ENCODE measurements around the gene KANK4.

KANK4 gene

DNA sequence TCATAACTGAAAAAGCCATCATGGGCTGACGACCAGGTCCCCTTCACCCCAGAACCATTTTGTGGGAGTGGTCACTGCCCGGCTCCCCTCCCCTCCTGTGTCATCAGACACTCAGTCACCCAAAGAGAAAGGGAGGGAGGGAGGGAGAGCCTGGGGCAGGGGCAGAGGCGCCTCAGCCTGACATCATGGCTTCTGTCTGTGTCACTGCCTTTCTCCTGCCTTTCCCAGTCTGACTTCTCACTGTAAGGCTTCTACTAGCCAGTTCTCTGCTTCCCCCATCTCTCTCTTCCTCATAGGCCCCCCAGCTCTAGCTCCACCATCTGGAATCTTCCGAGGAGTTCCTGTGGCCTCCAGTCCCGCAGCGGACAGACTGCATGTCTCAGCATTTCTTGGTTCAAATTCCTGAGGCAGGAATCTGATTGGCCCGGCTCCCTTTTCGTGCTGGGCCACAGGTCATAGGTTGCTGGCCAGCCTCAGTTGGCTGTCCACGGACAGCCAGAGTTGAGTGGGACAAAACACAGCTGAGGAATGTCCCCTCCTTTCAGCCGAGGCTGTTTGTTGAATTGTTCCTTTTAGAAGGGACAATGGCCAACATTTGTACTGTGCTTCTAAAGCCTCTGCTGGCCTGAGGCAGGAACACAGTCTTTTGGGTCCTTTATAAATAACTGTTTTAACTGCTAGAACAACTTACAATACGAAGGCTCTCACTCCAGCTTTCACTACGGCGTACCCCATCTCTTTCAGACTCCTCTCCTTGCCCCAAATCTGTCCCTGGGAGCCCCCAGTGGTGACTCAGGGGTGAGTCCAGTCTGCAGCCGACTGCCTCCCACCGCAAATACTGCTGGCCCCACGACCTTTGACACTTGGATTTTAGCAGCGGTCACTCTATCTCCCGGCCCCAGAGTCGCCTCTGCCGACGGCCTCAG lies 18.7 kb upstream of the KANK4 start:
- in situ Hi-C loops (cut with HindIII; ENCODE audit: low sequenced_read_pairs) = no loop called here

DNA sequence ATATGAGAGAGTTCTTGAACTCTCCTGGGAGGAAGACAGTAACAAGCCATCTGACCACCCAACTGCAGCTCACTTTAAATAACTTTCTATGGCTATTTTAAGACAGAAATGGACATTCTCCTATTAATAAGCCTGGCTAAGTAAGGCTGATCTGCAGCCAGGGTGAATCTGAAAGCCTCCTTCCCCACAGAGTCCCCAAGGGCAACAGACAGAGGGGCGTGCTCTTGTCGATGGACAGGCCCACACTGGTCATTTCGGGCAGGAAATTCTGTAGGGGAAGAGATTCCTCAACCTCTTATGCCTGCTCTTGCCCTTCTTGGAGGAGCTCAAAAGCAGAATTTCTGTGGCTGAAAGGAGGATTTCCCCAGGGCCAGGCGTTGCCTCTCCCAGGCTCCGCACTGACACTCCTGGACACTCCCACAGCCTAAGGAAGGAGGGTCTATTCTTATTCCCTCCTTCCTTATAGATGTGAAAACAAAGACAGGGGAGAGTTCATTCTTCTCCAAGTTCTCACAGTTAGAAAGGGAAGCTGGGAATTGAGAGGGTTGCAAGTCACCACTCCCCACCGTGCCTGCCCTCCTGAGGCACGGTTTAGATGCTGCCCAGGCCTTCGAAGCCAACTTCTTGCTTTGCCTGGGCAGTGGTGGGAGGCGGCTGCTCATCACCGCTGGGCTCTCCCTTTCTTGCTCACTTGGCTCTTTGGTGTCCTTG lies 17.9 kb upstream of the KANK4 start:
- in situ Hi-C loops (cut with HindIII; ENCODE audit: low sequenced_read_pairs) = no loop called here

DNA sequence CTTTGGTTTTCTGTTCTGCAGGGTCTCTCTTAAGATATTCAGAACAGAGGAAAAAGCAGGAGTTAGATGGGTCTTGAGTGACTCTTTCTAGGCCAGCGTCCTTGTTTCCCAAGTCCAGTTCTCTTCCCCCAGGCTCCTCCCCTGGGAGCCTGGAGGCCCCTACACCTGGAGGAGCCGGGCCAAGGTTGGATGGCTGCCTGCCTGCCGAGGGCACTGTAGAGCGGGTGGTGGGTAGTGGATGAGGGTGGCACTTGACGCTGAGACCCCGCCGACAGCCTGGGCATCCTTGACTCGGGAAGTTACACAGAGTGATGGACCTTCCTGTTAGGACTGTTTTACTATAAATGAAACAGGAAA lies 17.4 kb upstream of the KANK4 start:
- in situ Hi-C loops (cut with HindIII; ENCODE audit: low sequenced_read_pairs) = no loop called here

DNA sequence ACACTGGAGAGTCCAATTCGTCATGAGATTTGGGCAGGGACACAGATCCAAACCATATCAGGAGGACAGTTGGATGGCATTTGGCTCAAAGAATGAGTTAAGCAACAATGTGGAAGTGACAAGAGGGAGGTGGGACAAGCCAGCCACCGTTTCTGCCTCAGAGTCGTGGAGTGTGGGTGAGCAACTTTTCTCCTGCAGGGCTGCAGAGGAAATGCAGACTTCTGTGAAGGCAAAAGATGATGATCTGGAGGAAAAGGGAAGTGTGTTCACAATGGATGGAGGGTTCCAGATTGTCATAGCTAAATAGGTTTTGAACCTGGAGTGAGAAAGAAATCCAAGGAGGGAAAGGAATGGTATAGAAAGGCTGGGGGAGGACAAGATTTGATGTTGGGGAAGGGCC lies 16.4 kb upstream of the KANK4 start:
- in situ Hi-C loops (cut with HindIII; ENCODE audit: low sequenced_read_pairs) = no loop called here

DNA sequence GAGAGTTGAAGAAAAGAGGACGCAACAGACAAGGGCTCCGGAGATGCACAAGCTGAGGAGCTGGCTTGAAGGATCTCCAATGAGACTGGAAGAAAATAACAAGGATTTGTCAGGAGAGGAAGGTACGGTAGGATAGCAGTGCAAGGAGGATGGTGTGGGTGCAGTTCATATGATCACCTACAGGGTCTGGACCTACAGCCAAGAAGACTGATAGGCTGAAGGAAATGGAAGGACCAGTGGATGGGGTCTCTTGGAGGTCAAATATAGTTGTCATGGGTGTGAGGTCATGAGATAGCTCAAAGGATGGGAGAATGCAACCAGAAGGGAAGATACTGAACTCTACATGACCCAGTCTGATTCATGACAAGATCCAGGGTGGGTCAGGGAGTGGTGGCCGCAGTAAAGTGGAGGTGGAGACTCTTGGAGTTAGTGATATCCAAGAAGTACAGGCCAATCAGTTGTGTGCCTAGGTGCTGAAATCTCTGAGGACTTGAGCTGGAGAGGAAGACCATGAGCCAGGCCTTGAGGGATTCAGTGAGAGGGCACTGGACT lies 15.3 kb upstream of the KANK4 start:
- in situ Hi-C loops (cut with HindIII; ENCODE audit: low sequenced_read_pairs) = no loop called here

DNA sequence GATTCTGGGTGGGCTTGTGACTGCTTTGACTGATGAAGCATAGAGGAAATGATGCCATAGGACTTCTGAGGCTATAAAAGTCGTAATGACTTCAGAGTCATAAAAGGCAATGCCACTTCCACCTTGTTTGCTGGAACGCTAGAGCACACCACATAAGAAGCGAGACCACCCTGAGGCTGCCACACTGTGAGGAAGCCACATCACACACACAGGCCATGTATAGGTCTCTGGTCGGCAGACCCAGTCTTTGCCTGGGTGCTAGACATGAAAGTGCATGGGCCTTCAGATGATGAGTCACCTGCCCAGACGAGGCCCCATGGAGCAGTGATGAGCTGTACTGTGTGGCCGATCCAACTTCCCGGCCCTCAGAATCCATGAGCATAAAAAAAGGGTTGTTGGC lies 14.2 kb upstream of the KANK4 start:
- in situ Hi-C loops (cut with HindIII; ENCODE audit: low sequenced_read_pairs) = no loop called here

DNA sequence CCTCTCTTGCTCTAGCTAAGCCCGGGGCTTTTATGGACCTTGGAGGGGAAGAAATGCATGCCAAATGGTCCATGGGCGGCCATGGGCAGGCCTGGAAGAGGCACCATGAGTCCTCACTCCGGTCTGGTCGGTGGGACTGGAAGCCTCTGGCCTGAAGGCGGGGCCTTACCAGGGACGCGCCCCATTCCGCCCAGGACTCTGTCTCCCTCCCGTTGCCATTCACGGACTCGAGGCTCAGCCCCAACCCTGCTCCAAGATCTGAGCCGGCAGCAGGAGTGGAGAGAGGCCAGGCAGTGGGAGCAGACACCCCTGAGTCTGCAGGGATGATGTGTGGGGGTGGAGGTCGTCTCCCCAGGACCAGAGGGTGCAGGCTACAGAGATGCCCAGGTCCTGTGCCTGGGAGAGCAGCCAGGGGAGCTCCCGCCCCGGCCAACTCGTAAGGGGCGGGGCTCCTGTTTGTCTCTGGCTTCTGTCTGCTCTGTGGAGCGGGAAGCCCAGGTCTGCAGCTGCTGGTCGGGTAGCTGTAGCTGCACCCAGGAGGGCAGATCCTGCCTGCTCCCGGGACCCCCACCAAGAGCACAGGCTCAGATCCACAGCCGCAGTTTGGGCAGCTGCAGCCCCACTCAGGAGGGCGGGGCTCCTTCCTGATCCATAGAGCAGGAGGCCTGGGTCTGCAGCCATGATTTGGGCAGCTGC lies 8.3 kb upstream of the KANK4 start:
- in situ Hi-C loops (cut with HindIII; ENCODE audit: low sequenced_read_pairs) = no loop called here

DNA sequence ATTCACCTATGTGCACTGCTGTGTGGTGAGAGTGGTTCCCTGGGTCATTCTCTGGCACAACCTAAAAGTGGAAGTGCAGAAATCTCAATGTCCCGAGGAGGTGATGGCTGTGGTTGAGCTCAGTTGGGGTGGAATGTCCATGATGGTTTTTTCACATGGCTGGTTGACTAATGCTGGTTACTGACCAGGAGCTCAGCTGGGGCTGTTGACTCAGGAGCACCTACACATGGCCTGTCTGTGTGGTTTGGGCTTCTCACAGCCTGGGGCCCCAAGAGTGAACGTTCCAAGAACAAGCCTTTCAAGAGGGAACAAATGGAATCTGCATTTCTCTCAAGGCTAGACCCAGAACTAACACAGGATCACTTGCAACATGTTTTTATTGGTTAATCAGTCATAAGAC lies 6.4 kb upstream of the KANK4 start:
- in situ Hi-C loops (cut with HindIII; ENCODE audit: low sequenced_read_pairs) = no loop called here

DNA sequence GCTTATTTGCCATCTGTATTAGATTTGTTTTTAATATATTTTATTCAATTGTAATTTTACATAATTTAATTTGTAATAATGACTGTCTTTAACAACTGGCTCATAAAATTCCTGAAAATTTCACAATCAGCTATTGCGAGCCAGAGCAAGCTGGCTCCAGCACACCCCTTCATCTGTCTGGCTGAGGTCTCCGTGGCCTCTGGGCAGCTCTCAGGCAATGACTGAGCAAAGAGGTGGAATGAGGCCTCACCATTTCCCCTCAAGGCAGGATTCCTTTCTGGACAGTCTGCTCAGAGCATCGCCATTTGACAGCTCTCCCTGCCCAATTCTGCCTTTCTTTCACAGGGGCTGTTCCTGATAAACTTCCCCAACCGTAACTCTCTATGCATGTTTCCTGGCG lies 5.8 kb upstream of the KANK4 start:
- in situ Hi-C loops (cut with HindIII; ENCODE audit: low sequenced_read_pairs) = no loop called here

DNA sequence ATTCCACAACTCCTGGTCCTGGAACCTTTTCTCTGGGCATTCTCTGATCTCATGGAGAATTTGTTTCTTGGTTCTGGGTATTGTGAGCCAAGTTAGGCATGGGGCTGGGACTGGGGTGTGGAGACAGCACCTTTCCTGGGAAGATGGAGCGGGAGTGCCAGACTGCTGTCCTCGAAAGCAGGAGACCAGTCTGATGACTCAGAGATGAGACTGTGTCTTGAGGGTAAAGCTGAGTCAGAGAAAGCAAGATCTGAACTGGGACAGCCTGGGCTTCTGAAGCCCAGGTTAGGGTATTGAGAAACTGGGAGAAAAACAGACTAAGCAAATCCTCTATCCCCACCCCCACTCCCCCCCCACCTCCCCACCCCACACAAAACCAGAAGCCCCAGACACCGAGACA lies 2.2 kb upstream of the KANK4 start:
- in situ Hi-C loops (cut with HindIII; ENCODE audit: low sequenced_read_pairs) = no loop called here

DNA sequence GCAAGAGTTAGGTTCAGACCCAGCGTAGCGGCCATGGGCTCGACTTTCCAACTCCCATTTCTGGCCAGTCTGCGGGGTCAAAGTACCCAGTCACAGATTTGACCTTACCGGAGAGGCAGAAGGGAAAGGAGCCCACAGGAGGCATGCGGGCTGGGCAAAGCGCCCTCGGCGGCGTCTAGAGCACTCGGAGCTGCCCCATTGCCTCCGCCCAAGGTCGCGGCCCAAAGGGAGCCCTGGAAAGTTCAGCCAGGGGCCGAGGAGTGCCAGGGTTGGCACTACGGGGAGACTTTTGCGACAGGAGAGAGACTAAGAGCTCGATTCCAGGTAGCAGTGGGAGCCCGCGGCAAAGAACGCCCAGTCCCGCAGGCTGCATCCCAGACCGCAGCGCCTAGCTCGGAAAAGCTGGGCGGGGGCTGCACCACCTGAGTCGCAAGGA lies 896 bp downstream of the KANK4 start:
- in situ Hi-C loops (cut with HindIII; ENCODE audit: low sequenced_read_pairs) = no loop called here

DNA sequence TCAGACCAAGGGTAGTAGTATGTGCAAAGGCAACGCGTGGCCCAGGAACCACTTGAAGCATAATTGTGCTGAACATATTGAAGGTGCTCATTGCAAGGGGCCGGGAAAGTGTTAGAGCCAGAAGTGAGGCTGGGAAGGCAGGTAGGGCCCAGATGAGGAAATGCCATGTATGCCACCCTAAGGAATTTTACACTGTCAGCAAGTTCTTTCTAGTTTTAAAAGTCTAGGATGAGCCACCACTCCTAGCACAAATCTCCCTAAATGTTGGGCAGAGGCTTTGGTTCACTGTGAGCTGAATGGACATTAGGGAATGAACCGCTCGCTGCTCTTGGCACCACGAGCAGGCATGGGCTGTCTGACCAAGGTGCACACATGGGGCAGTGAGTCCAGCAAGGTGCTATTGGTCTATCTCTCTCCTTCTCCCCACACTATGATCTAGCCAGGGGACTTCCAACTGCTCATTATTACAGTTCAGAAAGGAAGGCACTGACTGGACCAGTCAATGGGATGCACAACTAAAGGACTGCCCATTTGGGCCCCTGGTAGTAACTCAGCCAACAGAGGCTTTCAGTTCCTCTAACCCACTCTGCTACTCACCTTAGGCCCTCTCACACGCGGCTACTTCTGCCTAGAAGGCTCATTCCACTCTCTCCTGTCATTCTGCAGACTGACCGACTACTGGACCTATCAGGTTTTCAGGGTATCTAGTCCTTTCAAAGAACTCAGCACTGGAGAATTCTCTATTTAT lies 2.0 kb downstream of the KANK4 start:
- in situ Hi-C loops (cut with HindIII; ENCODE audit: low sequenced_read_pairs) = no loop called here

DNA sequence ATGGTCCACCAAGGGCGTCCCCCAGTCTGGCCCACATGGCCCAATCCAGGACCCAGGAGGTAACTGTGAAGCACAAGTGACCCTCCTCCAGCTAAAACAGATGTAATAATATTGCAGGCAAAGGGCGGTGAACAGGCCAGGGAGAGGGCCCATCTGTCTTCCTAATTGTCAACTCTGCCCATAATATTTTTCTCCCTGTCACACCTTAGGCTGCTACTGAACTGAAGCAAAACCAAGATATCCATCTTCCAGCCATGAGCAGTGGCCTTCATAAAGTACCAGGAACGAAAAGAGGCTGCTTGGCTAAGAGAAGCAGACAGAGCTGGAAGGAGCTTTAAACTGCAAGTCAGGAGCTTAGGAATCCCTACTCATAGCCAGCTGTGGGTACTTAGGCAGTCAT lies 3.1 kb downstream of the KANK4 start:
- in situ Hi-C loops (cut with HindIII; ENCODE audit: low sequenced_read_pairs) = no loop called here

DNA sequence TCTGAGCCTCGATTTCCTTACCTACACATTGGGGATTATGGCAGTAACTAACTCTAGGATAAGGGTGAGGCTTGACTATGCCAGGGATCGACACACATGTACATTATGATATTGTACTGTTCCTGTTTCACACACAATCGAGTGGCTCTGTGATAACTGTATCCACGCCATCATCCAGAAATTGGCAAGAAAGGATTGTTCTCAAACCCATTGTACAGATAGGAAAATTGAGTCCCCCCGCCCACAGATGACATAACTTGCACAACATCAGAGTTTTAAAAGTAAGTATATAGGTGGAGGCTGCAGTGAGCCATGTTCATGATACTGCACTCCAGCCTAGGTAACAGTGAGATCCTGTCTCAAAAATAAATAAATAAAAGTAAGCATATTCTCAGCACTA lies 3.8 kb downstream of the KANK4 start:
- in situ Hi-C loops (cut with HindIII; ENCODE audit: low sequenced_read_pairs) = no loop called here

DNA sequence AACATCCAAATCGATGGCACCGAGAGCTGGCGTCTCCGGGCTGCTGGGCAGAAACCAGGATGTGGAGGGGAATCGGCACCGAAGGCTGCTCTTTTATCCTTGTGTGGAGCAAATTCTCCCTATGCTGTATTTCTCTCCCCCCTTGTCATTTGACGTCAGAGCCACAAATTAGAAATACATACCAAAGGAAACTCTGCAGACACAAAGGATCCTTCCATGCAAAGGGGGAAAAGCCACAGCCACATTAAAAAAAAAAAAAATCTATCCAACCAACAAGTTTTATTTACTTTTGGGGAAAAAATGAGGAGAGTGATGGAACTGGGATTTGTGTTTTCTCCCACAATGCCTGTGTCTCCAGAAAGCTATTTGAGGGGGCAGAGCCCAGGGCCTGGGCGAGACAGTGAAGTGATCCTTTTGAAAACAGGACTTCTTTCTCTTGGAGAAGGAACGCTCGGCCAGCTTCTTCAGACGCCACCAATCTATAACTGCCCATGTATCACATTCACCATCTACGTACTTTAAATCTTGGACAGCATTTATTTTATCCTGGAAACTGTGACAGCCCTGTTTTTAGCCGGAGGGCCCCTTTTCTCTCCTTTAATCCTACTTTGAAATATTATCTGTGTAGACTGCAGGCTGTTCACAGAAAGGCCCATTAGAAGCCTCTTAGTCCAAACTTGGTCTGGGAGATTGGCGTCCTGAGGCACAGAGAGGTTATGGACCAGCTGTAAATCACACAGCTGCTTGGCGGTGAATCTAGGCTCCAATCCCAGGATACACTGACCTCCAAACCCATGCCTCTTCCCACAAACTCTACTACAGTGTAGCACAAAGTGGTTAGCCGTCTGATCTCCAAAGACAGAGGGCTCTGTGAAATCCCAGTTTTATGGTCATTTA lies 4.5 kb downstream of the KANK4 start:
- in situ Hi-C loops (cut with HindIII; ENCODE audit: low sequenced_read_pairs) = no loop called here

DNA sequence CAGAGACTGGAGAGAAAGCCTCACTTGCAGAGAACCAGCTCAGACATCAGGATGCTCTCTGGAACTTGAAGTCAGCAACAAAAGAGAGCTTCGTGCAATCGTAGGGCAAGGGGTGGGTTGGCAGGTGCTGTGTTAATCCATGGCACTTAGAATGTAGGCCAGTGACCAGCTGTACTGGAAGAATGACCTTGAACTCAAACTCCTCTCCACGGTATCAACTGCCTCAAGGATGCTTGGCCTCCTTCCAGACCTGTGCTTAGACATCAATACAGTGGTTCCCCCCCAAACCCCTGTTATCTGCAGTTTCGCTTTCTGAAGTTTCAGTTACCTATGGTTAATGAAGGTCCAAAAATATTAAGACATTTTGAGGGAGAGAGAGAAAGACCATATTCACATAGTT lies 6.5 kb downstream of the KANK4 start:
- in situ Hi-C loops (cut with HindIII; ENCODE audit: low sequenced_read_pairs) = no loop called here

DNA sequence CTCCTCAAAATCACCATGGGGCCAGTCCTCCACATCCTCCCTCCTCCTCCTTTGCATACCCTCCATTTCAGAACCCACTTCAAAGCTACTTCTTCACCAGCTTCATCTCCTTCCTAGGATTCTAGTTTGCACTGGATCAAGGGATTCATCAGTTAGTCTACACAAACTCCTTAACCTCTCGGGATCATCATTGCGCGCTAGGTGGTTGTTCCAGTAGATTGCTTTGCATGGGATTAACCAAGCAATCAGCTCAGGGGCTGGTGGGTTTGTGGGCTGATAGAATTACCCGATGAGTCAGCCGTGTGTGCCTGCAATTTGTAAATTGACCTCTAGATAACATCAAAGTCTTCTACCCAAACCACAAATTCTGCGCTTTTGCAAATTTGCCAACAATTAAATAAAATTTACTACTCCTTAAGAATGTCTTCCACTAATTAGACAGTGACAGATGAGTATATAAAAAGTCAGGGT lies 7.7 kb downstream of the KANK4 start:
- in situ Hi-C loops (cut with HindIII; ENCODE audit: low sequenced_read_pairs) = no loop called here

DNA sequence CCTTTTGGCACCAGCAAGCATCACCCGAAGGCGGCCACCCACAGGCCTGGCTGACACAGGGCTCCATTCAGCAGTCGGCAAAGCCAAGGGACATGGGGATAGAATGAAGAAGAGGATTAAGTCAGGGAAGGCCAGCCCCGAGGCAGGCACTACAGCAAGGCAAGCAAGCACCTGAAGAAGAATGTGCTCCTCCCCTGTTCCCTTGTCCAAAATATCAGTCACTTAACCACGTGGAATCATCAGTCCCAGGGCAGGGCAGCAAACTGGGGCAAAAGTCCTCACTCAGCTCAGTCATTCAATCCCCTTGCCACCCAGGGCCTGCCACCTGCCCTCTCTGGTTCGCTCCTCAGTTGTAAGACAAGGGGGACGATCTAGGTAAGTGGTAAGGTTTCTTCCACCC lies 9.3 kb downstream of the KANK4 start:
- in situ Hi-C loops (cut with HindIII; ENCODE audit: low sequenced_read_pairs) = no loop called here

DNA sequence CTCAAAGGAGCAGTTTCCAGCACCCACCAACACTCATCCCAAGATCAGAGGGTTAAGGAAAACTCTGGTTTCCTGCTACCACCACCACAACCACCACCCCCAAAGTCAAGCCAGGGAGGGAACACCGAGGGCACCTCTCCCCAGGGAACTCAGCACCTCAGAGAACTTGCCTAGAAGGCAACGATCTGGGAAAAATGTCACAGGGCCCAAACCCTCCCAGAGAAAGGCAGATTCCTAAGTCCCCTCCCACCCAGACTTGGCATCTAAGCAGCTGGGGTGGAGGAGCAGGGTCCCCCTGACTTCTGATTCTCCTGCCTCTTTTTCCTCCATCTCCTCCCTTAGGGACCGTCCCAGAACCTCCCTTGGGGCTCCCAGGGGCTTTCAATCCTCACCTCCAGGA lies 10.6 kb downstream of the KANK4 start:
- in situ Hi-C loops (cut with HindIII; ENCODE audit: low sequenced_read_pairs) = no loop called here
